Thyroid gland (tissue), 4 donors: ENCODE data around the gene NFE2L3.

Source experiments
- CTCF ChIP-seq, 6 experiments: fragments of 200-600 bp in 3 of 6; fragments of 450-650 bp in 3 of 6; sonication (generic) in 3 of 6; IDR thresholded peaks; one replicate each; pipeline ENCODE4 v1.5.1; 2016 to 2019; ENCODE audit warnings: antibody characterized with exemption in 6 of 6, mild to moderate bottlenecking in 2 of 6, inconsistent platforms in 1 of 6, moderate library complexity in 1 of 6
- POLR2A ChIP-seq, 2 donors: fragments of 450-650 bp; IDR thresholded peaks; one replicate each; pipeline ENCODE4 v1.6.1; 2017; ENCODE audit warnings: antibody characterized with exemption in 2 of 2, mild to moderate bottlenecking in 2 of 2, moderate library complexity in 1 of 2

DNA sequence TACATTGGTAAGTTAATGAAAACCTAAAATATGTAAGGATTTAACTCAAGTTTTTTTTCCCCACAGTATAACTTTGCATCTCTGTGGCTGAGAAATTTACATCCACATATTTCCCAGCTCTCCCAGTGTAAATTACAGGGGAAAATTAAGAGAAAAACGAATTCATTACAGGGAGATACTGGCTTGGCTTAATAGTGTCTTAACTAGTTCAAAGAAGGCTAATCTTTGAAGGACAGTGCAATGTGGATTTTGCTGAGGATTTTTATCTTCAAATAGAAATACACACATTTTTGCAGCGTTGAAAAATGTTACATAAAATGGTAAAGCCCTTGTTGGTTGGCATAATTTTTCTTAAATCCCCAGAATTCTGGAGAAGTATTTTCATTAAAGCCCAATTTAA, 51.0 kb downstream of the NFE2L3 start:
- no peak for TF ChIP-seq POLR2A (IDR thresholded peaks at IDR 0.05)
- no peak for TF ChIP-seq CTCF (IDR thresholded peaks at IDR 0.05)
